NB4 (cell line): ENCODE measurements around the gene EIF4G2.

ENCODE experiments used
- DNase-seq: peaks from one replicate; pipeline ENCODE4 v3.0.0; 2010; ENCODE audit warnings: low read depth
- H3K4me3 ChIP-seq: one replicate; pipeline ENCODE4 v1.5.1; 2011; ENCODE audit warnings: mild to moderate bottlenecking, low read depth, low read length, moderate library complexity
- CTCF ChIP-seq: IDR thresholded peaks from one replicate; pipeline ENCODE4 v1.5.1; 2012; ENCODE audit warnings: low read depth, low read length
- MAX ChIP-seq: IDR thresholded peaks from 2 replicates; pipeline ENCODE4 v1.6.1; 2011; ENCODE audit warnings: low read depth, low read length
- MYC ChIP-seq: IDR thresholded peaks from 2 replicates; pipeline ENCODE4 v1.6.1; 2011; ENCODE audit warnings: low read depth, low read length
- POLR2A ChIP-seq: IDR thresholded peaks from 2 replicates; pipeline ENCODE4 v1.6.1; 2011; ENCODE audit warnings: mild to moderate bottlenecking; ENCODE audit not compliant: insufficient read length; ENCODE audit errors: extremely low read depth

The EIF4G2 gene

GRCh38 chr11:10784232-10785145, 24.2 kb downstream of the EIF4G2 start:
- no peak for DNase-seq
- TF ChIP-seq CTCF (no peak), POLR2A (no peak), MAX (no peak), MYC (no peak)
- no peak overlapping the region for H3K4me3 ChIP-seq

GRCh38 chr11:10780040-10780439, 28.7 kb downstream of the EIF4G2 start:
- H3K4me3 ChIP-seq = no peak overlapping the region
- TF ChIP-seq POLR2A (no peak), MAX (no peak), CTCF (no peak), MYC (no peak)
- no peak for DNase-seq

- TF ChIP-seq POLR2A (no peak), CTCF (no peak), MAX (no peak), MYC (no peak)
- DNase-seq = no peak
- no peak overlapping the region for H3K4me3 ChIP-seq
Observed at GRCh38 chr11:10779086-10779485, 29.6 kb downstream of the EIF4G2 start.

GRCh38 chr11:10778217-10778970, 30.3 kb downstream of the EIF4G2 start:
- H3K4me3 ChIP-seq = no peak overlapping the region
- no peak for TF ChIP-seq CTCF
- DNase-seq = no peak

- TF ChIP-seq MYC (no peak), MAX (no peak), CTCF (no peak), POLR2A (no peak)
- H3K4me3 ChIP-seq = no peak overlapping the region
- peak; percentile 56 for DNase-seq
Observed at GRCh38 chr11:10777806-10778205, 30.9 kb downstream of the EIF4G2 start.
